Transverse colon (tissue), 4 donors: ENCODE measurements around the gene ACTN3.
A peak's percentile ranks its signal among the peaks of the same experiment; 100 is the strongest.

ENCODE experiments used
- EP300 ChIP-seq: sonication (generic); formaldehyde crosslinking; IDR thresholded peaks from one replicate; pipeline ENCODE4 v1.6.1; 2017; ENCODE audit warnings: antibody characterized with exemption, low read depth
- POLR2AphosphoS5 ChIP-seq, 3 donors: sonication (generic); formaldehyde crosslinking; IDR thresholded peaks; one replicate each; pipeline ENCODE4 v1.6.1; 2016; ENCODE audit warnings: antibody characterized with exemption in 3 of 3
- TF ChIP-seq, protein P1 (sequence below), 5 experiments: fragments of 200-600 bp in 3 of 5; fragments of 450-650 bp in 2 of 5; sonication (generic) in 3 of 5; IDR thresholded peaks; 1 replicate in 2 of 5; 2 replicates in 3 of 5; pipeline ENCODE4 v1.5.1; 2016 to 2017; ENCODE audit warnings: antibody characterized with exemption in 5 of 5, inconsistent platforms in 3 of 5, mild to moderate bottlenecking in 2 of 5, moderate library complexity in 1 of 5

GRCh38 chr11:66568124-66568916, 21.6 kb downstream of the ACTN3 start, which contains the start of gene CTSF:
- TF ChIP-seq POLR2AphosphoS5 (IDR thresholded peaks at IDR 0.05) (peak in 1 of 3 donors; percentile 29), EP300 (no peak)
- TF ChIP-seq, protein P1, sequence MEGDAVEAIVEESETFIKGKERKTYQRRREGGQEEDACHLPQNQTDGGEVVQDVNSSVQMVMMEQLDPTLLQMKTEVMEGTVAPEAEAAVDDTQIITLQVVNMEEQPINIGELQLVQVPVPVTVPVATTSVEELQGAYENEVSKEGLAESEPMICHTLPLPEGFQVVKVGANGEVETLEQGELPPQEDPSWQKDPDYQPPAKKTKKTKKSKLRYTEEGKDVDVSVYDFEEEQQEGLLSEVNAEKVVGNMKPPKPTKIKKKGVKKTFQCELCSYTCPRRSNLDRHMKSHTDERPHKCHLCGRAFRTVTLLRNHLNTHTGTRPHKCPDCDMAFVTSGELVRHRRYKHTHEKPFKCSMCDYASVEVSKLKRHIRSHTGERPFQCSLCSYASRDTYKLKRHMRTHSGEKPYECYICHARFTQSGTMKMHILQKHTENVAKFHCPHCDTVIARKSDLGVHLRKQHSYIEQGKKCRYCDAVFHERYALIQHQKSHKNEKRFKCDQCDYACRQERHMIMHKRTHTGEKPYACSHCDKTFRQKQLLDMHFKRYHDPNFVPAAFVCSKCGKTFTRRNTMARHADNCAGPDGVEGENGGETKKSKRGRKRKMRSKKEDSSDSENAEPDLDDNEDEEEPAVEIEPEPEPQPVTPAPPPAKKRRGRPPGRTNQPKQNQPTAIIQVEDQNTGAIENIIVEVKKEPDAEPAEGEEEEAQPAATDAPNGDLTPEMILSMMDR (IDR thresholded peaks at IDR 0.05), result no peak
